ENCODE results near the gene TECPR2.

TECPR2 gene

DNA sequence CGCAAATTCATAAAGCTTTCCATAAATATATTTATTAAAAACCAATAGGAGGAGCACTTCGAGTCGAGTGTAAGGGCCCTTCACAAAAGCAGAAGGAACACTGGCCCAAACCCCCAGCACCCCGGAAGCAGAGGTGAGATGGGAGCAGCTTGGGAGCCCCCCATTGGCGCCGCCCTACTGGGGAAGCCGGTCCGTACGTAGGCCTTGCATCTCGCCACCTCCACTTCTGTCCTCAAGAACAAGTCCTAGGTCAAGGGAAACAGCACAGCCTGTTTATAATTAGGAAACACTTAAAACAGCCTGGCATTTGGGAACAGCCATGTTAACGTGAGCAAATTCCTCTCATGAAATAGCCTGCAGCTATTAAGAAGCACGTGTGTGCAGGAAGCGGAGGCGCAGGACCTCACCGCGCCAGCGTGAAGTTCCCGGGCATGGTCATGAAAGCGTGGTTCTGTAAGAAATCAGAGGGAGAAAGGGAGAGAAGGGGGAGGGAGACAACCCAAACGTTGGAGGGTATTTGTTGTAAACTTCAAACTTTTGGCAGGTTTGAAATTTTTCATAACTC lies 139.1 kb downstream of the TECPR2 start:
- no peak overlapping the region for H3K4me3 ChIP-seq (ENCODE audit: low read depth, low read length)
- no peak for DNase-seq (ENCODE audit: low read depth)
- TF ChIP-seq, protein P1, sequence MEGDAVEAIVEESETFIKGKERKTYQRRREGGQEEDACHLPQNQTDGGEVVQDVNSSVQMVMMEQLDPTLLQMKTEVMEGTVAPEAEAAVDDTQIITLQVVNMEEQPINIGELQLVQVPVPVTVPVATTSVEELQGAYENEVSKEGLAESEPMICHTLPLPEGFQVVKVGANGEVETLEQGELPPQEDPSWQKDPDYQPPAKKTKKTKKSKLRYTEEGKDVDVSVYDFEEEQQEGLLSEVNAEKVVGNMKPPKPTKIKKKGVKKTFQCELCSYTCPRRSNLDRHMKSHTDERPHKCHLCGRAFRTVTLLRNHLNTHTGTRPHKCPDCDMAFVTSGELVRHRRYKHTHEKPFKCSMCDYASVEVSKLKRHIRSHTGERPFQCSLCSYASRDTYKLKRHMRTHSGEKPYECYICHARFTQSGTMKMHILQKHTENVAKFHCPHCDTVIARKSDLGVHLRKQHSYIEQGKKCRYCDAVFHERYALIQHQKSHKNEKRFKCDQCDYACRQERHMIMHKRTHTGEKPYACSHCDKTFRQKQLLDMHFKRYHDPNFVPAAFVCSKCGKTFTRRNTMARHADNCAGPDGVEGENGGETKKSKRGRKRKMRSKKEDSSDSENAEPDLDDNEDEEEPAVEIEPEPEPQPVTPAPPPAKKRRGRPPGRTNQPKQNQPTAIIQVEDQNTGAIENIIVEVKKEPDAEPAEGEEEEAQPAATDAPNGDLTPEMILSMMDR (IDR thresholded peaks at IDR 0.05; ENCODE audit: low read depth, low read length, missing control alignments), result peak; percentile 12

DNA sequence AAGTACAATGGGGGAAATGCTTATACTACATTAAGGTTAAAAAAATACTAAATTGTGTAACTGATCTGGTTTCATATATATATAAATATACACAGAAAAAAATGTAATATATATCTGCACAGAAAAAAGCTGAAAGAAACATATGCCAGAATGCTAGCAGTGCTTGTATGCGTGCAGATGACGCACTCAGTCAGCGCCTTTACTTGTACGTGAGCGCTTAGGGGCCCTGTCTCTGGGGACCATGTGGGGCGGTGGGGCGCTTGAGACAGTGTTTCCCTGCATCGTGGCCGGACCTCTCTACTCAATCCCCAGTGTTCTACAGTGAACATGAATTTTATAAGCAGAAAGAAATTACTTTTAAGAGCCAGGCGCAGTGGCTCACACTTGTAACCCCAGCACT lies 139.8 kb downstream of the TECPR2 start:
- no peak overlapping the region for H3K4me3 ChIP-seq (ENCODE audit: low read depth, low read length)
- no peak for DNase-seq (ENCODE audit: low read depth)
- TF ChIP-seq, protein P1 (IDR thresholded peaks at IDR 0.05; ENCODE audit: low read depth, low read length, missing control alignments), result no peak

DNA sequence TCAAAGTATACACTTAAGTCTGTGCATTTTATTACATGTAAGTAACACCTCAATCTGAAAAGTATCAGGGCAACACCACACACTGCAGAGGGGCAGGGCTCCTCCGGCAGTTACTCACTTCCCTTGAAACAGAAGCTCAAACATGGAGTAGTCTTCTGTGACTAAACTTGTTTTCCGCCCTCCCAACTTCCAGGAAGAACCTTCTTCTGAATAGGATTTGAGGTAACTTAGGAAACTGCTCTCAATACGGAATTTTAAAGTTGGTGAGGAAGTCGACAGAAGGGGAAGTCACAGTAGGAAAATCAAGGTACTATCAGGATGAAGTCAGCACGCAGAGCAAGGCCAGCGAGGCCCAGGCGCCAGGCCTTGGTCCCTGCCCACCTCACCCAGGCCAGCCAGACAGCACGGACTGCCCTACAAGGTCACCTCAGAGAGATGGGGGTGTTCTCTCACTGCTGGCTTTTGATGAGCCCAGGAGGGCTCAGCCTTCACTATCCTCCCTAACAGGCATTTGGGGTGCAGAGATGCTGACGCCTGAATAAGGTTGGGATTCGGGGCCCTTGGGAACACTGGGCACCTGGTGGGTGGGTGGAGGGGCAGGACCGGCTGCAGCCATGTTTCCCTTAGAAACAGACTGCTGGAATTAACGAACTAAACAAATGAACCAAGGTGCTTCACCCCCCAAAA lies 141.0 kb downstream of the TECPR2 start:
- TF ChIP-seq, protein P1 (IDR thresholded peaks at IDR 0.05; ENCODE audit: low read depth, low read length, missing control alignments), result no peak

DNA sequence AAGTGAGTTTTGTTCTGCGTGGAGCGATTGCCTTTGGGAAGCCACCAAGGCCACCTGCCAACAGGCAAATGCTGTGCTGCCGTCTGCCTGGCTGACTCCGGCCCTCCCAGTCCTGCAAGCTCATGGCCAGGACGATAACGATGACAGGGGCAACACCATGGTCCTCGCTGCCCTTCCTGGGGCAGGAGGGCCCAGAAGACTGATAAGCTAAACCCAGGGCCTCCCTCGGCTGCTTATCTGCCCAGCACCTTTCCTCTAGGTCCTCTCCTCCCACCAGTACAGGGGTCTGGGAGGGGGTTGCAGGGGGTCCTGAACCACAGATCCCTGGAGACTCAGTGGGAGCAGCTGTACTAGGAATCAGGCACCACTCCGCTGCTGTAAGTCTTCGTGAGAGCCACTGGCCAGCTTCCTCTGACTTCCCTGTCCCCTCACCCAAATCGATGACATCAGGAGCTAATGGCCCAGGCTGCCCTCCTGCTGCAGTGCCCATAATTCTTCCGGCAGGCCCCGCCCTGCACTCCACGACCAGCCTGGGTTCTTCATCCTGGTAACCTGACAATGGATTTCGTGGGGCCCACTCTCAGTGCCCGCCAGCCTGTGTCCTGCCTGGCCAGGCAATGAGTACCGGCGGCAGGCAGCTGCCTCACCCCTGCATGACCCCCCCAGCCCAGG lies 141.7 kb downstream of the TECPR2 start:
- DNase-seq (ENCODE audit: low read depth), result no peak
- no peak overlapping the region for H3K4me3 ChIP-seq (ENCODE audit: low read depth, low read length)
- TF ChIP-seq, protein P1 (IDR thresholded peaks at IDR 0.05; ENCODE audit: low read depth, low read length, missing control alignments), result no peak

More for the DNA sequence above, 141.0 kb downstream of the TECPR2 start:
- no peak for DNase-seq (ENCODE audit: low read depth)
- no peak overlapping the region for H3K4me3 ChIP-seq (ENCODE audit: low read depth, low read length)

DNA sequence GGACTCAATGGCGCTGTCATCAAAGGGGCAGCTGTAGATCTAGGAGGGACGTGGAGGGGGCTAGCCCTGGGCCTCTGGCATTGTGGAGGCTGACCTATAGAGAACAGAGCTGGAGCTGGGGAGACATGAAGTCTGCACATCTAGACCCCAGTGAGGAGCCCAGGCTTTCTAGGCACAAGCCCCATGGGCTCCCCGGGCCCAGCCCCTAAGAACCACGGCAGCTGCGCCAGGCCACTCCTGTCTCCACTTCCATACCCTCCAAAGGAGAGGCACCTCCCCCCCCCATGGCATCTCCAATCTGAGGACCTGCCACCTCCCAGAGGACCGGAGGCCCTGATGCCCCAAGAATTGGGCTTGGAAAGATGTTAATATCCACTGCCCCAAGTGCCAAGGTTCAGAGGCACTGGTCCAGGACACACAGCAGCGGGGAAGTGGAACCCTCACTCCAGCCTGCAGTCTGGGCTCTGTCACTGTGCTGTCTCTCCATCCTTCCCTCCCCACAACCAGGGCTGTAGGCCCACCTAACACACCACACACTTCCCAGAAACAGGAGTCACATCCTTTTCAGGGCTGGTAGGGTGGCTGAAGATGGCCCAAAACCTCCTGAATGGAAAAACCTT lies 142.4 kb downstream of the TECPR2 start:
- H3K4me3 ChIP-seq (ENCODE audit: low read depth, low read length), result no peak overlapping the region
- DNase-seq (ENCODE audit: low read depth), result no peak
- TF ChIP-seq, protein P1 (IDR thresholded peaks at IDR 0.05; ENCODE audit: low read depth, low read length, missing control alignments), result no peak

DNA sequence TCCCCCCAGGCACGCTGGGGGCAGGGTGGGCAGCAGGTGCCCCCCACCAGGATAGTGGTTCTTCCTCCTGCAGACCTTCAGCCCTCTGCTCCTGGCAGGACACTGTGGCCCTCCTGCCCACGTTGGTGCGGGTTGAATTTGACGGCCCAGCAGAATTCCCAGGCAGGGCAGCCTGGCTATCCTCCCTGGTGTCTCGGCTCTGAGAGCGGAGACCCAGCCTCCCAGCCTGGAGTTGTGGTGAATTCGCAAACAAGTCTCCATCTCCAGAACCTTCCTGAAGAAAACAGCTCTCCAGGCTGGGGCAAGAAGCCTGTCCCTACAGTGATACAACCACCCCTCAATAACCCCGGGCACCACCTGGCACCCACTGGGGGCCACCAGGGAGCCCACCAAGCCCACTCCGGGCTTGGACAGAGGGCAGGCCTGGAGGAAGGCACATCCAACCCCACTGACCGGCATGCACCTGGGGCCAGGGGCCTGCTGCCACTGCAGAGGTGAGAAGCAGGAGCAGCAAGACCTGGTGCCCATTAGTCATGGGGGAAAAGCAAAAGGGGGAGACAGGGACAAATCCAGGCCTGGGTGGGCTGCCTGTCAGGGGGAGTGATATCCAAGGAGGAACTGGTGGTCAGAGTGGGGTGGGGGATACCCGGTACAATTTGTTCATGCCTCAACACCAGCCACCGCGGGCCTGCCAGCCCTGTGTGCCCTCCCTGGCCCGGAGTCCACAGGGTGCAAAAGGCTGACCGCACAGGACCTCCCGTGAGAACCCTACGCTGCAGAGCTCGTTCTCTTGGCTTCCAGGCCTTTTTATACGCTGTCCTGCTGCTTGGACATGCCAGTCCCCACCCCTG lies 143.3 kb downstream of the TECPR2 start:
- DNase-seq (ENCODE audit: low read depth), result no peak
- H3K4me3 ChIP-seq (ENCODE audit: low read depth, low read length), result no peak overlapping the region
- TF ChIP-seq, protein P1 (IDR thresholded peaks at IDR 0.05; ENCODE audit: low read depth, low read length, missing control alignments), result no peak

Data from GM12864 (cell line).